ENCODE measurements around the gene EXD2.
"Not testable (repeated sequence)": the region's sequence is repeated elsewhere in the genome, so short reads cannot be mapped to it uniquely, and the experiment has no call there.

Gene EXD2

GRCh38 chr14:69204753-69205152, 13.5 kb downstream of the EXD2 start:
- DNase-seq: no peak

GRCh38 chr14:69207435-69208041, 16.2 kb downstream of the EXD2 start:
- no peak for DNase-seq

- no peak for DNase-seq
Observed at GRCh38 chr14:69208666-69209065, 17.4 kb downstream of the EXD2 start.

GRCh38 chr14:69214393-69214792, 23.1 kb downstream of the EXD2 start:
- DNase-seq: no peak

- DNase-seq: not testable (repeated sequence)
Observed at GRCh38 chr14:69217663-69218062, 26.4 kb downstream of the EXD2 start.

GRCh38 chr14:69224946-69225345, 33.6 kb downstream of the EXD2 start:
- no peak for DNase-seq

GRCh38 chr14:69226178-69226577, 34.9 kb downstream of the EXD2 start:
- no peak for DNase-seq

- no peak for DNase-seq
Observed at GRCh38 chr14:69226736-69227135, 35.4 kb downstream of the EXD2 start.

- no peak for DNase-seq
Observed at GRCh38 chr14:69231486-69231885, 40.2 kb downstream of the EXD2 start.

GRCh38 chr14:69232388-69232787, 41.1 kb downstream of the EXD2 start:
- no peak for DNase-seq

GRCh38 chr14:69234106-69234505, 42.8 kb downstream of the EXD2 start:
- DNase-seq: no peak

- no peak for DNase-seq
Observed at GRCh38 chr14:69235708-69236107, 44.4 kb downstream of the EXD2 start.

GRCh38 chr14:69237142-69237541, 45.8 kb downstream of the EXD2 start:
- DNase-seq: no peak

- no peak for DNase-seq
Observed at GRCh38 chr14:69237584-69237983, 46.3 kb downstream of the EXD2 start.

- DNase-seq: no peak
Observed at GRCh38 chr14:69238883-69239282, 47.6 kb downstream of the EXD2 start.

- no peak for DNase-seq
Observed at GRCh38 chr14:69240527-69241173, 49.4 kb downstream of the EXD2 start.

GRCh38 chr14:69241577-69241976, 50.3 kb downstream of the EXD2 start:
- no peak for DNase-seq

GRCh38 chr14:69242311-69243224, 51.3 kb downstream of the EXD2 start:
- peak; percentile 72 for DNase-seq

- DNase-seq: no peak
Observed at GRCh38 chr14:69244946-69245345, 53.6 kb downstream of the EXD2 start.

- no peak for DNase-seq
Observed at GRCh38 chr14:69246331-69246730, 55.0 kb downstream of the EXD2 start.

- no peak for DNase-seq
Observed at GRCh38 chr14:69247676-69248440, 56.6 kb downstream of the EXD2 start.

- no peak for DNase-seq
Observed at GRCh38 chr14:69249603-69250002, 58.3 kb downstream of the EXD2 start.

- DNase-seq: no peak
Observed at GRCh38 chr14:69252851-69253250, 61.6 kb downstream of the EXD2 start.

Measured in hematopoietic multipotent progenitor cell treated with erythropoietin and hydrocortisone succinate and interleukin-3 and kit ligand, for 8 days (in vitro differentiated cells).